GM12878 (cell line): Measurements from ENCODE around the gene PIK3C2B. TPM values are rescaled to one million over a fixed set of nuclear protein-coding genes. Genes with fewer than 3 reads are reported as not detected.

Experiments
- EP300 ChIP-seq, 2 experiments: fragments of 150-350 bp in 1 of 2; IDR thresholded peaks; 2 replicates each; pipeline ENCODE4 v1.6.1; 2011 to 2012; ENCODE audit warnings: low read depth in 2 of 2, low read length in 2 of 2, borderline replicate concordance in 1 of 2, improper control_type of control experiment in 1 of 2, inconsistent platforms in 1 of 2; ENCODE audit not compliant: control insufficient read depth in 1 of 2
- KLF5 ChIP-seq: fragments of 450-650 bp; IDR thresholded peaks from 2 replicates; pipeline ENCODE4 v1.6.1; 2014; ENCODE audit warnings: mild to moderate bottlenecking; ENCODE audit not compliant: partially characterized antibody
- MXI1 ChIP-seq: fragments of 150-350 bp; IDR thresholded peaks from 2 replicates; pipeline ENCODE4 v1.6.1; 2011; ENCODE audit warnings: low read depth, mild to moderate bottlenecking, inconsistent platforms, low read length, improper control_type of control experiment
- NFIC ChIP-seq: IDR thresholded peaks from 2 replicates; pipeline ENCODE4 v1.6.1; 2012; ENCODE audit warnings: low read depth, mild to moderate bottlenecking, inconsistent platforms, low read length, moderate library complexity
- RELA ChIP-seq: fragments of 450-650 bp; IDR thresholded peaks from 2 replicates; pipeline ENCODE4 v1.8.0; 2014; ENCODE audit warnings: borderline replicate concordance; ENCODE audit not compliant: partially characterized antibody
- SMARCA5 ChIP-seq: fragments of 450-650 bp; IDR thresholded peaks from 2 replicates; pipeline ENCODE4 v1.6.1; 2017; ENCODE audit warnings: mild to moderate bottlenecking
- TAF1 ChIP-seq: IDR thresholded peaks from 2 replicates; pipeline ENCODE4 v1.6.1; 2011; ENCODE audit warnings: mild to moderate bottlenecking, low read depth, low read length, borderline replicate concordance
- TARDBP ChIP-seq: IDR thresholded peaks from 2 replicates; pipeline ENCODE4 v1.6.1; 2016; ENCODE audit warnings: borderline replicate concordance
- polyA plus RNA-seq, 11 experiments: library from polyadenylated mRNA; depleted of rRNA in 4 of 11; unstranded in 6 of 11; stranded (reverse) in 5 of 11; fragments of >200 nt; fragmentation: Nextera tagmentation in 4 of 11; fragmentation: Illumina TruSeq in 1 of 11; extraction: Ambion mirVana in 4 of 11; extraction: Trizol in 1 of 11; gene quantifications; 1 replicate in 1 of 11; 2 replicates in 10 of 11; pipeline versions ENCODE4 v1.2.1 to v1.2.3, GENCODE V29; 2011 to 2016; ENCODE audit warnings: inconsistent platforms in 2 of 11, missing spikeins in 2 of 11, low read depth in 1 of 11
- total RNA-seq, 4 experiments: library from RNA; depleted of rRNA in 3 of 4; stranded (reverse); fragments of >200 nt in 3 of 4; fragmentation: Illumina TruSeq in 1 of 4; extraction: Trizol in 1 of 4; gene quantifications; 2 replicates each; pipeline versions ENCODE4 v1.2.1 to v1.2.3, GENCODE V29; 2013 to 2021
- TF ChIP-seq, protein P1 (sequence below): fragments of 450-650 bp; IDR thresholded peaks from 2 replicates; pipeline ENCODE4 v1.6.1; 2016; ENCODE audit warnings: mild to moderate bottlenecking, moderate library complexity, borderline replicate concordance
- TF ChIP-seq, protein P2 (sequence below): fragments of 450-650 bp; IDR thresholded peaks from 2 replicates; pipeline ENCODE4 v1.6.1; 2017; ENCODE audit warnings: low read depth, mild to moderate bottlenecking, moderate library complexity
- TF ChIP-seq, protein P3 (sequence below): IDR thresholded peaks from 2 replicates; pipeline ENCODE4 v1.6.1; 2012; ENCODE audit warnings: improper control_type of control experiment, low read depth, low read length; ENCODE audit not compliant: insufficient replicate concordance
- TF ChIP-seq, protein P4 (sequence below): fragments of 450-650 bp; IDR thresholded peaks from 2 replicates; pipeline ENCODE4 v1.6.1; 2017; ENCODE audit warnings: borderline replicate concordance

The PIK3C2B gene
- total and polyA plus RNA-seq, 10 of the 15 experiments (the other 5 are each of a cell fraction or from before 2014, with no cell fraction given) = 2.2 to 38.1 (median 11.4) TPM

DNA sequence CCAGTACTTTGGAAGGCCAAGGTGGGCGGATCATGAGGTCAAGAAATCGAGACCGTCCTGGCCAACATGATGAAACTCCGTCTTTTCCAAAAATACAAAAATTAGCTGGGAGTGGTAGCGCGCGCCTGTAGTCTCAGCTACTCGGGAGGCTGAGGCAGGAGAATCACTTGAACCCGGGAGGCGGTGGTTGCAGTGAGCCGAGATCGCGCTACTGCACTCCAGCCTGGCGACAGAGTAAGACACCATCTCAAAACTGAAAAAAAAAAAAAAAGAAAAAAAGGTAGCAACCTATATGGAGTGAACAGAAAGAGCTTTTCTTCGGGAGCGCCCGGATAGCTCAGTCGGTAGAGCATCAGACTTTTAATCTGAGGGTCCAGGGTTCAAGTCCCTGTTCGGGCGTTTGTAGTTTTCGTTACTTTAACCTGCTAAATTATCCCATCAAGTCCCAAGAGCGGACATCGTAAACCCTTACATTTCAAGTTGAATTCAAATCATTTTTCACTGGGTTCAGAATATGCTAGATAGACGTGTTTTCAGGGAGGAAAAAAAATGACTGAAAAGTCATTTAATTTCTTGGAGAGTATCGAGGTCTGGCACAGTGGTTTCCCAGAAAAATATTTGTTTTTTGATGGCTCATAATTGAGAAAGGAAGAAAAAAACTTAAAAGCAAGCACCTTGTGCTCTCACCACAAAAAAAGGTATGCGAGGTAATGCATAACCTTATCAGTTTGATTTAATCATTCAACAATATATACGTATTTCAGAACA is 11.8 kb upstream of the PIK3C2B start (continued):
- TF ChIP-seq, protein P1, sequence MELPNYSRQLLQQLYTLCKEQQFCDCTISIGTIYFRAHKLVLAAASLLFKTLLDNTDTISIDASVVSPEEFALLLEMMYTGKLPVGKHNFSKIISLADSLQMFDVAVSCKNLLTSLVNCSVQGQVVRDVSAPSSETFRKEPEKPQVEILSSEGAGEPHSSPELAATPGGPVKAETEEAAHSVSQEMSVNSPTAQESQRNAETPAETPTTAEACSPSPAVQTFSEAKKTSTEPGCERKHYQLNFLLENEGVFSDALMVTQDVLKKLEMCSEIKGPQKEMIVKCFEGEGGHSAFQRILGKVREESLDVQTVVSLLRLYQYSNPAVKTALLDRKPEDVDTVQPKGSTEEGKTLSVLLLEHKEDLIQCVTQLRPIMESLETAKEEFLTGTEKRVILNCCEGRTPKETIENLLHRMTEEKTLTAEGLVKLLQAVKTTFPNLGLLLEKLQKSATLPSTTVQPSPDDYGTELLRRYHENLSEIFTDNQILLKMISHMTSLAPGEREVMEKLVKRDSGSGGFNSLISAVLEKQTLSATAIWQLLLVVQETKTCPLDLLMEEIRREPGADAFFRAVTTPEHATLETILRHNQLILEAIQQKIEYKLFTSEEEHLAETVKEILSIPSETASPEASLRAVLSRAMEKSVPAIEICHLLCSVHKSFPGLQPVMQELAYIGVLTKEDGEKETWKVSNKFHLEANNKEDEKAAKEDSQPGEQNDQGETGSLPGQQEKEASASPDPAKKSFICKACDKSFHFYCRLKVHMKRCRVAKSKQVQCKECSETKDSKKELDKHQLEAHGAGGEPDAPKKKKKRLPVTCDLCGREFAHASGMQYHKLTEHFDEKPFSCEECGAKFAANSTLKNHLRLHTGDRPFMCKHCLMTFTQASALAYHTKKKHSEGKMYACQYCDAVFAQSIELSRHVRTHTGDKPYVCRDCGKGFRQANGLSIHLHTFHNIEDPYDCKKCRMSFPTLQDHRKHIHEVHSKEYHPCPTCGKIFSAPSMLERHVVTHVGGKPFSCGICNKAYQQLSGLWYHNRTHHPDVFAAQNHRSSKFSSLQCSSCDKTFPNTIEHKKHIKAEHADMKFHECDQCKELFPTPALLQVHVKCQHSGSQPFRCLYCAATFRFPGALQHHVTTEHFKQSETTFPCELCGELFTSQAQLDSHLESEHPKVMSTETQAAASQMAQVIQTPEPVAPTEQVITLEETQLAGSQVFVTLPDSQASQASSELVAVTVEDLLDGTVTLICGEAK = peak; percentile 49; the same call in 1 of the 2 replicates
- TF ChIP-seq NFIC (no peak), SMARCA5 (peak; percentile 20; the same call in 1 of the 2 replicates), TARDBP (peak; percentile 91), MXI1 (no peak), EP300 (IDR thresholded peaks at IDR 0.05; ENCODE audit: borderline replicate concordance in 1 of 2, control insufficient read depth in 1 of 2, low read depth in 2 of 2, low read length in 2 of 2) (peak in 1 of 2 experiments; percentile 66; a peak in 1 of 4 replicates), RELA (peak; percentile 83), TAF1 (0 out of 2 replicates have a peak, but pooled peaks have one; percentile 27), KLF5 (peak; percentile 46)
- TF ChIP-seq, protein P2, sequence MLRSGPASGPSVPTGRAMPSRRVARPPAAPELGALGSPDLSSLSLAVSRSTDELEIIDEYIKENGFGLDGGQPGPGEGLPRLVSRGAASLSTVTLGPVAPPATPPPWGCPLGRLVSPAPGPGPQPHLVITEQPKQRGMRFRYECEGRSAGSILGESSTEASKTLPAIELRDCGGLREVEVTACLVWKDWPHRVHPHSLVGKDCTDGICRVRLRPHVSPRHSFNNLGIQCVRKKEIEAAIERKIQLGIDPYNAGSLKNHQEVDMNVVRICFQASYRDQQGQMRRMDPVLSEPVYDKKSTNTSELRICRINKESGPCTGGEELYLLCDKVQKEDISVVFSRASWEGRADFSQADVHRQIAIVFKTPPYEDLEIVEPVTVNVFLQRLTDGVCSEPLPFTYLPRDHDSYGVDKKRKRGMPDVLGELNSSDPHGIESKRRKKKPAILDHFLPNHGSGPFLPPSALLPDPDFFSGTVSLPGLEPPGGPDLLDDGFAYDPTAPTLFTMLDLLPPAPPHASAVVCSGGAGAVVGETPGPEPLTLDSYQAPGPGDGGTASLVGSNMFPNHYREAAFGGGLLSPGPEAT = peak; percentile 54; the same call in 1 of the 2 replicates
- TF ChIP-seq, protein P3, sequence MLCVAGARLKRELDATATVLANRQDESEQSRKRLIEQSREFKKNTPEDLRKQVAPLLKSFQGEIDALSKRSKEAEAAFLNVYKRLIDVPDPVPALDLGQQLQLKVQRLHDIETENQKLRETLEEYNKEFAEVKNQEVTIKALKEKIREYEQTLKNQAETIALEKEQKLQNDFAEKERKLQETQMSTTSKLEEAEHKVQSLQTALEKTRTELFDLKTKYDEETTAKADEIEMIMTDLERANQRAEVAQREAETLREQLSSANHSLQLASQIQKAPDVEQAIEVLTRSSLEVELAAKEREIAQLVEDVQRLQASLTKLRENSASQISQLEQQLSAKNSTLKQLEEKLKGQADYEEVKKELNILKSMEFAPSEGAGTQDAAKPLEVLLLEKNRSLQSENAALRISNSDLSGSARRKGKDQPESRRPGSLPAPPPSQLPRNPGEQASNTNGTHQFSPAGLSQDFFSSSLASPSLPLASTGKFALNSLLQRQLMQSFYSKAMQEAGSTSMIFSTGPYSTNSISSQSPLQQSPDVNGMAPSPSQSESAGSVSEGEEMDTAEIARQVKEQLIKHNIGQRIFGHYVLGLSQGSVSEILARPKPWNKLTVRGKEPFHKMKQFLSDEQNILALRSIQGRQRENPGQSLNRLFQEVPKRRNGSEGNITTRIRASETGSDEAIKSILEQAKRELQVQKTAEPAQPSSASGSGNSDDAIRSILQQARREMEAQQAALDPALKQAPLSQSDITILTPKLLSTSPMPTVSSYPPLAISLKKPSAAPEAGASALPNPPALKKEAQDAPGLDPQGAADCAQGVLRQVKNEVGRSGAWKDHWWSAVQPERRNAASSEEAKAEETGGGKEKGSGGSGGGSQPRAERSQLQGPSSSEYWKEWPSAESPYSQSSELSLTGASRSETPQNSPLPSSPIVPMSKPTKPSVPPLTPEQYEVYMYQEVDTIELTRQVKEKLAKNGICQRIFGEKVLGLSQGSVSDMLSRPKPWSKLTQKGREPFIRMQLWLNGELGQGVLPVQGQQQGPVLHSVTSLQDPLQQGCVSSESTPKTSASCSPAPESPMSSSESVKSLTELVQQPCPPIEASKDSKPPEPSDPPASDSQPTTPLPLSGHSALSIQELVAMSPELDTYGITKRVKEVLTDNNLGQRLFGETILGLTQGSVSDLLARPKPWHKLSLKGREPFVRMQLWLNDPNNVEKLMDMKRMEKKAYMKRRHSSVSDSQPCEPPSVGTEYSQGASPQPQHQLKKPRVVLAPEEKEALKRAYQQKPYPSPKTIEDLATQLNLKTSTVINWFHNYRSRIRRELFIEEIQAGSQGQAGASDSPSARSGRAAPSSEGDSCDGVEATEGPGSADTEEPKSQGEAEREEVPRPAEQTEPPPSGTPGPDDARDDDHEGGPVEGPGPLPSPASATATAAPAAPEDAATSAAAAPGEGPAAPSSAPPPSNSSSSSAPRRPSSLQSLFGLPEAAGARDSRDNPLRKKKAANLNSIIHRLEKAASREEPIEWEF = no peak
- TF ChIP-seq, protein P4, sequence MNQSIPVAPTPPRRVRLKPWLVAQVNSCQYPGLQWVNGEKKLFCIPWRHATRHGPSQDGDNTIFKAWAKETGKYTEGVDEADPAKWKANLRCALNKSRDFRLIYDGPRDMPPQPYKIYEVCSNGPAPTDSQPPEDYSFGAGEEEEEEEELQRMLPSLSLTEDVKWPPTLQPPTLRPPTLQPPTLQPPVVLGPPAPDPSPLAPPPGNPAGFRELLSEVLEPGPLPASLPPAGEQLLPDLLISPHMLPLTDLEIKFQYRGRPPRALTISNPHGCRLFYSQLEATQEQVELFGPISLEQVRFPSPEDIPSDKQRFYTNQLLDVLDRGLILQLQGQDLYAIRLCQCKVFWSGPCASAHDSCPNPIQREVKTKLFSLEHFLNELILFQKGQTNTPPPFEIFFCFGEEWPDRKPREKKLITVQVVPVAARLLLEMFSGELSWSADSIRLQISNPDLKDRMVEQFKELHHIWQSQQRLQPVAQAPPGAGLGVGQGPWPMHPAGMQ = no peak
